CD4-positive, alpha-beta T cell treated with Interleukin-6 for 4 hours (primary cell): Measurements from ENCODE around the gene KRT14.
"Not testable (repeated sequence)": the region's sequence is repeated elsewhere in the genome, so short reads cannot be mapped to it uniquely, and the experiment has no call there.

ENCODE experiments used
- DNase-seq: peaks from one replicate; pipeline ENCODE4 v3.0.0-alpha.2; 2020; ENCODE audit warnings: mixed read lengths

The KRT14 gene

DNA sequence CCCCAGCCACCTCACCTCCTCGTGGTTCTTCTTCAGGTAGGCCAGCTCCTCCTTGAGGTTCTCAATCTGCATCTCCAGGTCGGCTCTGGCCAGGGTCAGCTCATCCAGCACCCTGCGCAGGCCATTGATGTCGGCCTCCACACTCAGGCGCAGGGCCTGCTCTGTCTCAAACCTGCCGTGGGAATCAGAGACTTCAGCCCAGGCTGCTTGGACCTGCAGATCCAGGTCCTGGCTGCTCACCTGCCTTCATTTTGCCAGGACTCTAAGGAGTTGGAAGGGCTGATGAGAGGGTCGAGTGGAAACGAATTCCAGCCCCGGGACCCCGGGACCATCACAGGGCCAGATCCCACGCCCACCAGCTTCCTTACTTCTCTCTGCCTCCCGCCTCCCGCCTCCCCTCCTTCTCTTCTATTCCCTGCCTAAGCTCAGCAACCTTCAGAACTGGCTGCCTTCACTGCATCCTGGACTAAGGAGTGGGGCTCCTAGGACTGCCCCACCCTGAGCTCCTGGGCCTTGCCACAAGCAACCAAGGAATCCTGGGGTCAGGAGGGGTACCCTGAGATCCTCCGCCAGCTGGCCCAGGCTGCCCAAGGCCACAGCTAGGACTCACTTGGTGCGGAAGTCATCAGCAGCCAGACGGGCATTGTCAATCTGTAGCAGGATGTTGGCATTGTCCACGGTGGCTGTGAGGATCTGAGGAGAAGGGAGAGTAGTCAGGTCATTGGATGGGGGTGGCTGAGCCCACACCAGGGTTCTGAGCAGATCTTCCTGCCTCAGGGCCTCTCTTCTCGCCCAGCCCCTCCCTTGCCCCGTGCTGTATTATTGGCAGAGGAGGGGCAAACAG, 35.9 kb upstream of the KRT14 start:
- not testable (repeated sequence) for DNase-seq

DNA sequence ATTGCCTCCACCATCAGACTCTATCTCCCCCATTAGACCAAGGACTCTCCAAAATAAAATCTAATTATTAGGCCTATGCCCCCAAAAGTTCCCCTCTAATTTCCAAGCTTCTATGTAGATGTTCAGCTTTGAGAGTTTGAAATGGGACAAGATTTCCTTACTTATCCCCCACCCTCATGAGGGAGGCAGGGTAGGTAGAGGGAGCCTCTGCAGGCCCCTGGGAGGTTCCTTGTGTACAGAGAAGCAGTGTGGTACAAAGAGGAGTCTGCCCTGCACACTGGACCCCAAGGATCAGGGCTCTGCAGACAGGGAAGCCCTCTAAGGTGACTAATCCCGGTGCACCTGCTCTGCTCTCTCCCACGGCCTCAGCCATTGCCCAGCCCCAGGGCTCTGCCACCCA, 35.2 kb upstream of the KRT14 start:
- no peak for DNase-seq

GRCh38 chr17:41621435-41621817, 34.7 kb upstream of the KRT14 start:
- not testable (repeated sequence) for DNase-seq

- no peak for DNase-seq
Observed at GRCh38 chr17:41620583-41621434, 34.1 kb upstream of the KRT14 start.

DNA sequence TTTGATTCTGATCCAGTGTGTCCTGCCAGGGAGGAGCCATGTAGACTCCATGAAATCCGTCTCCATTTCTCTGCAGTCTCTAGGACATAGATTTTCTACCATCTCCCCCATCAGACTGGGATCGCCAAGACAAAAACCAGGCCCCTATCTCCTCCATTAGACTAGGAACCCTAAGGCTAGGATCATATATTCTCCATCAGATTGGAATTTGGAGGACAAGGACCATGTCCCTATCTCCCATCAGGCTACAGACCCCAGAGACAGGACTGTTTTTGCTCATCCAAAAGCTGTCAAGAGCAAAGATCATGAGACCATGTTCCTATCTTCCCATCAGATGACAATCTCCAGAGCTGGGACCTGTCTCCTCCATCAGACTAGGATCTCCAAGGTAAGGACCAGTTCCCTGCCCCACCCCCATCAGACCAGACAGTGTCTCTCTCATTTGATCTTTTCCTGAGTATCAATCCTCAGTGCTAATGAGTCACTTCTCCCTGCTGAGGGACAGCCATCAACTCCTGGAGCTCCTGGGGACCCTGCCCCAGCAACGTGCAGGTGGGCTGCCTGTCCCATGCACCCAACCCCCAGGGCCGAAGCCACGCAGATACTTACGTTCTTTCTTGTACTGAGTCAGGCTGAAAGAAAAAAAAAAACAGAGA, 33.4 kb upstream of the KRT14 start:
- DNase-seq, result not testable (repeated sequence)

DNA sequence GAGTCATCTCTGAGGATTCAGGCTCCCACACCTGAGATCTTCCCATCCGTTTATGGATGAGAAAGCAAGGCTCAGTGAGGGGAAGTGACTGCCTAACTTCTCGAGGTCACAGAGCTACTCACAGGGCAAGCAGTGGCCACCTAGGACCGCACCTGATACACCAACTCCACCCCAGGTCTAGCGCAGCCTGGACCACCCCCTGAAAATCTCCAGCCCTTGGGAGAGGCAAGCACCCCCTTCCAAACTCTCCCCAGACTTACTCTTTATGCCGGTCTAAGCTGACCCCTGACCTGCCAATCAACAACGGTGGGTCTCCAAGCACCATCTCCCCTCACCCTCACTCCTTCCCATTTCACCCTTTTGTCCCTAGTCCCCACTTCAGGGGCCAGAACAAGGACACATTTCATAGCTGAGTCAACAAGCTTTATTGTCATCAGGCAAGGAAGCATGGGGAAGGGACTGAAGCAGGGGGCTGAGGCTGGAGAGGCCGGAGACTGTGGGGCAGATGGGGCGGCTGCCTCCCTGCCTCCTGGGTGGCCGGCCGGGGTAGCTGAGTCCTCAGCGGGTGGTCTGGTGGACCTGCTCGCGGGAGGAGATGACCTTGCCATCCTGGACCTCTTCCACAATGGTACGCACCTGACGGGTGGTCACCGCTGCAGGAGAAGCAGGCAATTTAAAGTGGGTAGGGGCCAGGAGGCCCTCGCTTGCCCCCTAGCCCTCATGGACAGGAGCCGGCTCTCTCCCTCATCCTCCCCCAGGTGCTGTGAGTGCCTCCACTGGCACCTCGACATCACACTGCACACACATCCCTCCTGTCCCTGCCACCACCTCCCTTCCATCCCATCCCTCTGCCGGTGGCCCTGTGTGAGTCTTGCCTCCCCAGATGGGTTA, 32.6 kb upstream of the KRT14 start:
- no peak for DNase-seq

DNA sequence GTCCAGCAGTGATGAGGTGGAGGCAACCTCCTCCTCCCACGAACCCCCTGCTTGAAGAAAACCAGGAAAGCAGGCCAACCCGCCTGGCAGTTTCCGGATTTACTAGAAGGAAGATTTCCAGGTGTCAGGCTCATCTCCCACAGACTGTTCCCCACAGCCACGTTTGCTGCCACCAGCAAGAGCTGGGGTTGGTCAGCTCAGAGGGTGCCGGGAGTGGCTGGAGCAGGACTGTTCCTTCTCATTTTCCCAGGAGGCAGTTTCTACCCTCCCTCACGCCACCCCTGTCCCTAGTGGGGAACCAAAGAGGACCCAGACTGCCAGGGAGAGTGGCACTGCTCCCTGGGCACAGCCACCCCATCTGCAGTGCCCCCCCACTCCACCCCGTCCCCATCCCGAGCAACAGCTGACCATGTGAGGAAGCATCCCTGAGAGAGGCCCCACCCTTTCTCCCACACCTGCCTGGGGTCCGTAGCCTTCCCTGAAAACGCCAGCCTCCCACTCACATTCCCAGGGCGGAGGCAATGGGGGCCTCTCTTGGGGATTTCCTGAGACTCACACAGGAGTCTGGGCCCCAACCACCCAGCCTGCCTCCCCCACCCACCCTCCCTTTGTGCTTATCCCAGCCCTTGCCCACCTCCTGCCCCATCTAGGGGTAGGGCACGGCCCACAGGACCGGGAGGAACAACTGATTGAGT, 31.8 kb upstream of the KRT14 start:
- no peak for DNase-seq

GRCh38 chr17:41617698-41618097, 31.0 kb upstream of the KRT14 start:
- DNase-seq, result no peak

GRCh38 chr17:41617136-41617535, 30.4 kb upstream of the KRT14 start:
- no peak for DNase-seq

DNA sequence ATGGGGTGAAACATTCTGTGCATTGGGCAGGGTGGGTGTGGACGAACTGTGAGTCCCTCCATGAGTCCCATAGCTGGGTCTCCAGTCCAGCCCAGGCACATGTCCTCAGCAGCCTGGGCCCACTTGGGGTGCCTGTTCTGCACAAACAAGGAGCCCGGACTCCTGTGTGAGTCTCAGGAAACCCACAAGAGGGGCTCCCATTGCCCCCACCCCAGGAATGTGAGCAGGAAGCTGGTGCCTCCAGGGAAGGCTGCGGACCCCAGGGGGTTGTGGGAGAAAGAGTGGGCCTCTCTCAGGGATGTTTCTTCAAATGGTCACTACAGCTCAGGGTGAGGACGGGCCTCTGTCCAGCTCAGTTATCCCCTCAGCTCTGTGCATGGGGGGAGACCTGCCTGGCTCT, 29.8 kb upstream of the KRT14 start:
- DNase-seq, result not testable (repeated sequence)

DNA sequence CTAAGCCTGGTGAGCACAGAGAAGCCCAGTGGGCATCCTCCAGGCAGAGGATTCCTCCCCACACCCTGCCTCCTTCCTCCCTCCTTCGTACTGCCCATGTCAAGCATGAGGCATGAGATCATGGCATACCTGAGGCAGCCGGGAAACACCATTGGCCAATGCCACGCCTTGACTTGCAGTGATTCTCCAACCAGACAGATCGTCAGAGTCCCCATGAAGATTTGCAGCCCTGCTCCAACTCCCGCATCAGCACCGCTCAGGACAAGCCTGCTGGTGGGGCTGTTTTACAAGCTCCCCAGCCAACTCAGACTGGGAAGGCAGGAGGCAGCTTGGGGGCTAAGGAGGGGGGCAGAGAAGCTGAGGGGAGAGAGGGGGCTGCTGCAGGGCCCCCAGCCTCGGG, 28.8 kb upstream of the KRT14 start:
- DNase-seq, result no peak

DNA sequence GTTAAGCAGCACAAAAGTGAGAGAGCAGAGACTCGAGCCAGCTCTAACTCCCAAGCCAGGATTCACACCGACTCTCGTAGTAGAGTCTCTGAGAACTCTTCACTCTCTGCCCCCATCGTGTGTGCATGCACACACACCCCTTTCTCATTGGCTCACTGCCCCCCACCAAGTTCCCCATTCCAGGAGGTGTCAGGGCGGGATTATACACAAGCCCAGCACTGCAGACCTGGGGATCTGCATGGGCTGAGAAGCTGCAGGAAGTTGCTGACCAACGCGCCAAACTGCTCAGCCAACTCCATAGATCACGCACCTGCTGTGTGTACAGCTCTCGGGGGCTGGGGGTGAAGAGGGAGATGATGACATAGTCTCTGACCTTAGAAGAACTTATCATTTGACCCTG, 28.1 kb upstream of the KRT14 start:
- not testable (repeated sequence) for DNase-seq

DNA sequence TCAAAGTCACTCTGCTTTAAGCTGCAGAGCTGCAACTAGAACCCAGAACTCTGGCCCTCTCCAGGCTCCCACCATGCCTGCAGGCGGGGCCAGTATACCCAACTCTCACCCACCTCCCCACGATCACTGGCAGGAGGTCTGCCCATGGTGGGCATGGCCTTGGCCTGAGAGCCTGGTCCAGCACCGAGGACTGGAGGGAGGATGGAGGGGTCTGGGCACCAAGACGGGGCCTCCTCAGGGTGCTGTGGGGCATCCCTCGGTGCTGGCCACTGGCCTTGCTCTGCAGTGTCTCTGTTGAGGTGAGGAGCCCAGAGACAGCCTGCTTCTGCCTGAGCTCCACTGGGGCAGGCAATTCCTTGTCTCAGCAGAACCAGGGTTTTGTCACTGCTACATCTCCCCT, 27.4 kb upstream of the KRT14 start:
- no peak for DNase-seq

GRCh38 chr17:41613277-41614082, 26.8 kb upstream of the KRT14 start:
- no peak for DNase-seq

DNA sequence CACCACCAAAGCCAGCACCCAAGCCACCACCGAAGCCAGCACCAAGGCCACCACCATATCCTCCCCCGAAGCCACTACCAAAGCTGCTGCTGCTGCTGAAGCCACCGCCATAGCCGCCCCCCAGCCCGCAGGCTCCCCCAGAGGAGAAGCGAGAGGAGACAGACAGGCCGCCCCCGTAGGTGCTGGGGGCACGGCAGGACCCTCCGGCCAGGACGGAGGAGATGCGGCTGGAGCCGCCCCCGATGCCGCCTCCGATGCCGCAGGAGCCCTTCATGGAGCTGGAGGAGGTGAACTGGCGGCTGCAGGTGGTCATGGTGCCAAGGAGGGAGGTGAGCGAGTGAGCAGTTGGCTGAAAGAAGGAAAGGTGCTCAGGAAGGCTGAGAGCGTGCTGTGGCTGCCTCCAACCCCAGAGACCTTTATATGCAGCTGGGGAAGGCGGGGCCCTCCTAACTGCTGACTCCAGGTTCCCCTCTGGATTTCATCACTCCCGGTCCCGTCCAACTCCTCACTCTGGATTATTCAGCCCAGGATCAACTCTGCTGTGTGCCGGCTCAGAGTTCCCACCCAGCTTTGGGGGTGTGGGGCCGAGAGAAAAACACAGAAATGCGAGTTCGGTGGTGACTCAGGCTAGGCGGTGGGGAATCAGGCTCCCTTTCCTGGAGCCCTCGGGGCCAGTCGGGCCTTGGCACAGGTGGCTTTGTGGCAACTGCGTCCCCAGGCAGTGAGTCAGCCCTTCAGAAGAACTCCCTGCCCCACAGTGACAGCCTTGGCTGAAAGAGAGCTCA, 25.9 kb upstream of the KRT14 start, which contains the start of gene KRT16:
TSS of gene KRT16 (minus strand) at position 392 of the 785 bp plus-strand sequence. CDS start at position 313, 79 bp downstream.
- not testable (repeated sequence) for DNase-seq

DNA sequence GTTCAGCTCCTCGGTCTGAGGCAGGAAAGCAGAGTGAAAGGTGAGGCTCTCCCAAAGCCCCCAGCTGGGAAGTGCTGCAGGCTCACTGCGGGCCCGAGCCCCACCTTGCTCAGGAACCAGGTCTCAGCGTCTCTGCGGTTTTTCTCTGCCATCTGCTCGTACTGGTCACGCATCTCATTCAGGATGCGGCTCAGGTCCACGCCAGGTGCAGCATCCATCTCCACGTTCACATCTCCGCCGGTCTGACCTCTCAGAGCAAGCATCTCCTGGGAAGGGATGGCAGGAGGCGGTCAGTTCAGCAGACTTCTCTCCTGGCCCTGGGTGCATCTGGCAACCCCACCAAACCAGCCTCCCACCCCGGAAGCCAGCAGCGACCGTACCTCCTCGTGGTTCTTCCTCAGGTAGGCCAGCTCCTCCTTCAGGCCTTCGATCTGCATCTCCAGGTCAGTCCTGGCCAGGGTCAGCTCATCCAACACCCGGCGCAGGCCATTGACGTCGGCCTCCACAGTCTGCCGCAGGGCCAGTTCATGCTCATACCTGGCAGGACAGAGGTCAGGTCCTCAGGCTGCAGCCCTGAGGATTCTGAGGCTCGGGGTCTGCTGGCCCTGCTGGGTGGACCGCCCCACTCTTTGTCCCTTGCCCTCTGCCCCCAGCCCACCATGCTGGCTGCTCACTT, 24.4 kb upstream of the KRT14 start:
- no peak for DNase-seq

DNA sequence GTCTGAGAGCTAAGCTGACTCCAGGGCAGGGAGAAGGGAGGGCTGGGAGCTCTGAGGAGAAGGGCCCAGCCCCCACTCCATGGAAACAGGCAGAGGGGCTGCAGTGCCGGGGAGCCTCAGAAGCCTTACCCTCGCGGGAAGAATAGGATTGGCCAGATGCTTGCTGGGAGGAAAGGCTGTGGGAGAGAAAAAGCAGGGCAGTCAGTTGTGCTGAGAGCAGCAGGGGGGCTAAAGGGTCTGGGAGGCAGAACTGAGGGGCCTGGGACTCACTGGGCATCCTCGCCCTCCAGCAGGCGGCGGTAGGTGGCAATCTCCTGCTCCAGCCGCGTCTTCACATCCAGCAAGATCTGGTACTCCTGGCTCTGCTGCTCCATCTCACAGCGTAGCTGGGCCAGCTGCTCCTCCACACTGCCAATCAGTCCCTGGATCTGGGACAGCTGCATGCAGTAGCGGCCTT, 23.4 kb upstream of the KRT14 start:
- DNase-seq, result not testable (repeated sequence)

- not testable (repeated sequence) for DNase-seq
Observed at GRCh38 chr17:41606930-41607329, 20.2 kb upstream of the KRT14 start.

- no peak for DNase-seq
Observed at GRCh38 chr17:41602524-41602923, 15.8 kb upstream of the KRT14 start.
